Stimulated activated CD8-positive, alpha-beta memory T cell treated with anti-CD3 and anti-CD28 coated beads, Interleukin-15, amount 100 ng/mL, for 48 hours (primary cell): ENCODE measurements around the gene CAMTA1.

Experiments
- DNase-seq, 2 donors: peaks; one replicate each; pipeline ENCODE4 v3.0.0-alpha.2; 2020; ENCODE audit warnings: low read depth in 2 of 2

The CAMTA1 gene

DNA sequence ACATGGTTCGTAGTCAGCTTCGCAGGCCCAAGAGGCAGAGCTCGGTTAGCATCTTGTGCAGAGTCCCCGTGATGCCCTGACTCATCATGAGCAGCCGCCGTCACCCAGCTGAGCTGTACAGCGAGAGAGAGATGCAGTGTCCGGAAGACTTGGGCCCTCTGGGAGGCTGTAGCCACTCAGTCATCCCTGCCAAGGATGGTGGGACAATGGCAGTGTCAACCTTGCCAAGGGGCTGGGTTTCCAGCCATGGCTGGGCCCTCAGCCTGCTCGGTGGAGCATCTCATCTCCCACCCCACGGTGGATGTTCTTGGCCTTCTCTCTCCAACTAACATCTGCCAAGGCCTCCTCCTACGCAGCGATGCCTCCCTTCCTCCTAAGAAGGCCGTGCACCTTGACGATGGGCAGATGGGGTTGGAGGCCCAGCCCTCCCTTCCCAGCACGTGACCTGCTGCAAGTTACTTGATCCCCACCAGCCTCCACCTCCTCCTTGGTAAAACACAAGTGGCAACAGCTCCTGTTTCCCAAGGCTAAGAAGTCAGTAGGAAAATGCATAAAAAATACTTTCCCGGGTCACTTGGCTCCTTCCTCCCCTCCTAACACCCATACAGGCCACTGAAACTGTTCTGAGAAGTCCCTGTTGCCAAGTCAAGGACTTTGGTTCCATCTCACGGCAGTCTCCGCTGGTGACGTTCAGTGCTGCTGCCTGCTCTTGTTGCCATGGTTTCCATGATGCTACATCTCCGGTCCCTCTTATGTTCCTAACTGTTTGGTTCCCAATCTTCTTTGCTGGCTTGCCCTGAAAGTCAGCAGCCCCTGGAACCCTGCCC is 601.2 kb downstream of the CAMTA1 start:
- no peak for DNase-seq

DNA sequence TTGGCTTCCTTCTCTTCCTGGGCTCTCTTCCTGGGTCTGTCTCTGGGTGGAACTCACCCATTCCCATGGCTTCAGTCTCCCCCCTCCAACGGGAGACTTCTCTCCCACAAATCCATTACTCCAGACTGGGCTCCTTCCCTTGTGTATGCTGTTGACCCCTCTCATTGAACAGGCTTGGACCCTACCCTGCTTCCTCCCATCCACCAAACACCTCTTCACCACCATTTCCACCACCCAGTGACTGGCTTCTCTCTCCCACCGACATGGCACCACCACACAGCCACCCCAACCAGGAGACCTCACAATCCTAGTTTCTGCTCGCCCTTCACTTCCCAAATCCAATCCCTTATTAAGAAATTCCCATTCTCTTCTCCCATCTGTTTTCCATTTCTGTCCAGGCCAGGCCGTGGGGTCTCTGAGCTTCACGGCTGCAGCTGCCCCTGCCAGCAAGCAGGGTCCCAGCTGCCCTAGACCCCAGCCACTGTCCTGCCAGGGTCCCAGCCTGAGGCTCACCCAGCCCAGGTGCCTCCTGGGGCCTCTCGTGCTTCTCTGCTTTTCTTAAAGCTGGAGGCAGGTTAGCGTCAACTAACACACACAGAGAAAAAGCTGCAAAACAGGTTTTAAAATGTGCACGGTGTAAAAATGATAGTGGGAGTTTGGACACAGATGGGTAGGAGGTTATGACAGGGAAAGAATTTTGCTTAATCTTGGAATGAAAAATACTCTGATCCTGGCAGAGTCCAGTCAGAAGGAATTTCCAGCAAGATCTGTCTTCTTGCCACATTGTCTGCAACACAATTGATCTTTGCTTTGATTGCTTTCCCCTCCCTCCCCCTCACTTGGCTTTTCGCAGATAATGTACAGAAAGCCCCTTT is 602.0 kb downstream of the CAMTA1 start:
- DNase-seq, result no peak

DNA sequence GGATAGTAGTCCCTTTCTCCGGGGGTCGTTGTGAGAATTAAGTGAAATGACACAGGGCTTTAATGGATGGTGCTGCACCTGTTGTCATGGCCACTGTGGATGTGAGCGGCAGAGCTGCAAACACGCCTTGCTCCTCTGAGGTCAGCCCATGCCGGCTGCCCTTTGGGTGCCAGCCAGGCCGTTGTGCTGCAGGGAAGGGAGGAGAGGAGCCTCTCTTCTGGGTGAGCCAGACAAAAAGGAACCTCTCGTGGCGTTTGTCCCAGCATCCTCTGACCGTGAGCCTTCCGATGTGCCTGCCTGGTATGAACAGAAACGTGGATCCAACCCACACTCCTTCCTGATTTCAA is 602.9 kb downstream of the CAMTA1 start:
- DNase-seq, result no peak

DNA sequence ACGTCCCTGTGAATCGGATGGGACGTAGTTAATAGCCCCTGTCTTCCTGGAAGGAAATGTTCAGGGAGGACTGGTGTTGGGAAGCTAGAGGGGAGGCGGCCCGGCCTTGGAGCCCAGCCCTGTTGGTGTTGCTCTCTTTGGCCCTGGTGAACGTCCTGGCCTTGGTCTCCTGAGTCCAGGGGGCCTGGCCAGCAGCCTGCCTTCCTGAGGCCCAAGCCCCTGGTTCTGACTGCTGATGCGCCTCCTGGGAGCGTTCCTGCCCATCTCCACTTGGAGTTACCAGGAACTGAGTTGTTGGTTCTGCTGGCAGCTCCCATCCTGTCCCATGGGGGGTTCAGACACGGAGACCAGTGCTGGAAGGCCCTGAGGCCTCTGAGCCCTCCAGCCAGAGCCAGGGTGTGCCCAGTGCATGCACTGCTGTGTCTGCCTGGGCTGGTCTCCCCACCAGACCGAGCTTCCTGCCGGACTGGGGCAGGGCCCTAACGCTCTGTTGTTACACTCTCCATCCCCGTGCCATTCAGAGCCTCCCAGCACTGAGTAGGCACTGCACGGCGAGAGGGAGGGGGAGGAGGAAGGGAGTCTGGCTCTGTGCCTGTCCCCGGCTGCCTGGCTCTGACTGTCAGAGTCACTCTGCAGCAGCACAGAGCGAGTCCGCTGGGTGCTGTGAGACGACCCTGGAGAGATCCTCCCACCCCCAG is 603.4 kb downstream of the CAMTA1 start:
- DNase-seq, result no peak

DNA sequence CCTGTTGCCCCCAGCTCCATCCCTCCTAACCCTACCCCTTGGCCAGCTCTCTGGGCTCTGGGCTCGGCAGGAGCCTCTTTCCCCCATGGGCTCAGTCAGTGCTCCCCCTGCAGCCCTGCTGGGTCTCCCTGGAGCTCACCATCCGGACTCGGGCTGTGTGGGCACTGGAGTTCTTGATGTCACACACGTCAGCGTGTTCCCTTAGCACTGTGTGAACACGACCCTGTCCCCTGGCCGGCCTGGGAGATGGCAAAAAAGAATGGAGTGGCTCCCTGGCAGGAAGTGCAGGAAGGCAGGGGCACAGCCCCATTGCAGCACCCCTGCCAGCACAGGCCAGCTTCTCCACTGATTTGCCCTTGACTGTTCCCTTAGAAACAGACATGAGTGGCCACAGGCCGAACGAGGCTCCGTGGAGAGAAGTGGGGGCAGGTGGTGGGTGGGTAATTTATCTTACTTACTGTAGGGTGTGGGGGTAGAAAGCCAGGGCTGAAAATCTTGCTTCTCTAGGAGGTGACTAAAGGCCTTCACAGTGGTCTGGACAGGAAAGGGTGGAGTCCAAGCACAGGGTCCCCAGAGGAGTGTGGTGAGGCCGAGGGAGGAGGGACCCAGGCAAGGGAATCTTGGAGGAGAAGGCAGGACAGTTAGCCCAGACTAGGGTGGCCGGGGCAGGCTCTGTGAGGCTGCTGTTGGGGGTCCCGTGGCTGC is 604.1 kb downstream of the CAMTA1 start:
- DNase-seq, result no peak

DNA sequence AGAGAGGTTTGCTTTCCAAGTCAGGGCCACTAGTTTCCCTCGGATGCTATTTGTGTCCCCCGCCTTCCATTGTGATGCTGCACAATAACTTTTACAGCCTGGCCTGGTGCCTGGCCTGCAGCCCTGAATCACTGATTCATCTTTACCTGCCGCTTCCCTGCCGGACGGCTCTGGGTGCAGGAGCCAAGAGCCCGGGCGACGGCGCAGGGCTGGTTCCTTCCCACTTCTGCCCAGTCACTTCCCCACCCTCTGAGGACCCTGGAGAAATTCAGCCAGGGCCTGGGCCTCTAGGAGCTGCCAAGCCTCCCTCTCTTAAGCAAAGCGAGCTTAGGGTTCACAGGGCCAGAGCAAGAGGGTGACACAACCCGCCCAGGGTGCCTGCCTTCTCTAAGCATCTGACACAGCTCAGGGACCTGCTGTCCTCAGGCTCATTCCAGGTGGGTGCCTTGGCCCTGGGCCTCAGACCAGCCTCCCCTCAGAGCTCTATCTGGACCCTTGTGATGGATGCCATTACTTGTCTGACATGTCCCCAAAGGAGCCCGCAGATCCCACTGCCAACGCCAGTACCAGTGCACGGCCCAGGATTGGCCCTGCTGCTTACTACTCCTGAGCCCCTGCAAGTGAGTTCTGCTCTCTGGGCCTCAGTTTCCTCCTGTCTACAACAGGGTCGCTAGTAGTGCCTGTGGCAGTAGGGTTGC is 604.8 kb downstream of the CAMTA1 start:
- DNase-seq, result no peak

DNA sequence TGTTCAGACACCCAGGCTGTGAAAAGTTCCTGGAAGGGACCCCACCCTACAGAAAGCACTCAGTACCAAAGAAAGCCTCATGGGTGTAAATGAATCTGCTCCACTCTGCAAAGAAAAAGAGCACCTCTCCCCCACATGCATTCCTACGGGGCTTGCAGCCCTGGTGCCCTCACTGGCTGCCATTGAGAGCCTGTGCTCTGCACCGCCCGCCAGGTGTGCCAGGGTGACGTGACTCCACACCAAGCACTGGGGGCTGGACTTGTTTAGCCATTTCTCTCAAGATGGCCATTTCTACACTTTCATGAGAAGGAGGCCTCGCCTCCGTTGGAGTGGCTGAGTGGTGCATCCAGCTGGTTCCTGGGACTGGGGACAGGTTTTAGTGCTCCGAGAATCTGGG is 605.3 kb downstream of the CAMTA1 start:
- DNase-seq, result no peak

DNA sequence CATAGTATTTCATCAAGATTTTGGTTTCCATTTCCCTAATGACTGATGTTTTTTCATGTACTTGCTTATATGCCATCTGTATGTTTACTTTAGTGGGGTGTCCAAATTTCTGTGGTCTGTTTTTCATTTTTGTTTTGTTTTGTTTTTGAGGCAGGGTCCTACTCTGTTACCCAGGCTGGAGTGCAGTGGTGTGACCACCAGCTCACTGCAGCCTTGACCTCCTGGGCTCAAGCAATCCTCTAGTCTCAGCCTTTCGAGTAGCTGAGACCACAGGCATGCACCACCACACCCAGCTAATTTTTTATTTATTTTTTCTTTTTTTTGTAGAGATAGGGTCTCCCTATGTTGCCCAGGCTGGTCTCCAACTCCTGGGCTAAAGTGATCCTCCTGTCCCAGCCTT is 607.9 kb downstream of the CAMTA1 start:
- DNase-seq, result no peak

DNA sequence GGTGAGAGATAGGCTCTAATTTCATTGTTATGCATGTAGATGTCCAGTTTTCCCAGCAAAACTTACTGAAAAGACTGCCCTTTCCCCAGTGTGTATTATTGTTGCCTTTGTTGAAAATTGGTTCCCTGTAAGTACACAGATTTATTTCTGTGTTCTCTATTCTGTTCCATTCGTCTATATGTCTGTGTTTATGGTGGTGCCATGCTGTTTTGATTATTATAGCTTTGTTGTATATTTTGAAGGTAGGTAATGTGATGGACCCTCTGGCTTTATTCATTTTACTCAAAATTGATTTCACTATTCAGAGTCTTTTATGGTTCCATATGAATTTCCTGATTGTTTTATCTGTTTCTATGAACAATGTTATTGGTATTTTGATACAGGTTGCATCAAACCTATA is 610.0 kb downstream of the CAMTA1 start:
- no peak for DNase-seq

DNA sequence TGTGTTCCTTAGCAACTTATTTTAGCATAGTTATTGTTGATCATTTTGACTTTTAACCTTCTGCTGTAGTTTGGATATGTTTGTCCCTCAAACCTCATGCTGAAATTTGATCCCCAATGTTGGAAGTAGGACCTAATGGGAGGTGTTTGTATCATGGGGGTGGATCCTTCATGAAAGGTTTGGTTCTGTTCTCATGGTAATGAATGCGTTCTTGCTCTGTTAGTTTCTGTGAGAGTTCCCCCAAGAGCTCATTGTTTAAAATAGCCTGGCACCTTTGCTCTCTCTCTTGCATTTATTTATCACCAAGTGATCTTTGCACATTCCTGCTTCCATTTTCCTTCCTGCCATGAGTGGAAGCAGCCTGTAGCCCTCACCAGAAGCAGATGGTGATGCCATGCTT is 613.7 kb downstream of the CAMTA1 start:
- DNase-seq, result no peak

DNA sequence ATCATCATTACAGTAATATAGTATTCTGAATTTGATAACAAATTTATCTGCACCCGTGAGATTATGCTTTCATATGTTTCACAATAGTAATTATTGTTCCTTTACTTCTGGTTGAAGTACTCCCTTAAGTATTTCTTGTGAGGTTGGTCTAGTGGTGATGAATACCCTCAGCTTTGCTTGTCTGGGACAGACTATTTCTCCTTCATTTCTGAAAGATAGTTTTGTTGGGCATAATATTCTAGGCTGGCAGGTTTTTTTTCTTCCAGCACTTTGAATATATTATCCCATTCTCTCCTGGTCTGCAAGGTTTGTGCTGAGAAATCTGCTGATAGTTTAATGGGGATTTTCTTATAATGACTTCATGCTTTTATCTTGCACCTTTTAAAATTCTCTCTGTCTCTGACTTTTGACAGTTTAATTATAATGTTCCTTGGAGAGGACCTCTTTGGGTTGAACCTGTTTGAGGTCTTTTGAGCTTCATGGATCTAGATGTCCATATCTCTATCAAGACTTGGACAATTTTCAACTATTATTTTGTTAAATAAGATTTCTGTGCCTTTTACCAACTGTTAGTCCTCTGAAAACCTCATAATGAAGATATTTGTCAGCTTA is 614.4 kb downstream of the CAMTA1 start:
- DNase-seq, result no peak

DNA sequence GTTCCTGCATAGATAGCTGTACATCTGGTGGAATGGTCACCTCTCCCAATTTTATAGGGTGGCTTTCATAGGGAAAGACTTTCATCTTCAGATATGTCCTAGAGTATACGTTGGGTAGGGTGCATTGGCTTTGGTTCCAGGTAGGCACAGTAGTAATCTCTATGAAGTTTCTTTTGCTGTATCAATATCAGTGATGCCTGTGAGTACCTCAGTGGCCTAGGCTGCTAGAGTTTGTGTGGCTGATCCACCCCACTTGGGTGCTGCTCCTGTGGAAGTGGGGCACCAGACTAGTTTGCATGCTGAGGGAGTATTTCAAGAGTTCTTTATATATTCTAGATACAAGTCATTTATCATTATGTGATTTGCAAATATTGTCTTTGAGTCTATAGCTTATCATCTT is 615.3 kb downstream of the CAMTA1 start:
- no peak for DNase-seq

DNA sequence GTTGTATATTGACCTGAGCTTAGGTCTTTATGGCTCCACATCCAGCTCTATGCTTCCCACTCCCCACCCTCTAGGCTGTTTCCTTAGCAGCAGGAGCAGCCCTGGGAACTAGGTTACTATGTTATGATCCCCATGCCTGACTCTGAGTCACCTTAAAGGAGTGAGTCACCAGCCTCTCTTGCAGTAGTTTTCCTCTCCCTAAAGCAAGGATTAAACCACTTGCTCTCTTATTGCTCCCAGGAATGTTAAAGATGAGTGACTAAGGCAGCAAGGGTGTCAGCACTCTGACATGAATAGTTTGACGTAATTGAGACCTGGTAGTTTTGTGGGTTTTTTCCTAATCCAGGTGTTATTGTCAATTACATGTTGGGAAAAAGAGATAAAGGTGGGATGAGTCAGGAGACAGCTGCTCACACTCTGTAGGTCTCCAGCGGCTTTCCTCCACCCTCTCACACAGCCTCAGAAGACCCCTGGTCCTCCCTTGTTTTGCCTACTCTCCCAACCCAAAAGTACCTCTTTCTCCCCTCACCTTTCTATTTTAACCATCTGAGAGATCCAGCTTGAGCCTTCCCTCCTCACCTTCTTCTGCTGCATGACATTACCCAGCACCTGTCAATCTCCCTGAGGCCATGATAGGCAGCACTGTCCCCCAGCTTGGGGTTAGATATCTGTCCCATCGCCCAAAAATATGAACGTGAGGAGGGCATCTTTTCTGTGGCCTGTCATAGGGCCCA is 616.7 kb downstream of the CAMTA1 start:
- no peak for DNase-seq

DNA sequence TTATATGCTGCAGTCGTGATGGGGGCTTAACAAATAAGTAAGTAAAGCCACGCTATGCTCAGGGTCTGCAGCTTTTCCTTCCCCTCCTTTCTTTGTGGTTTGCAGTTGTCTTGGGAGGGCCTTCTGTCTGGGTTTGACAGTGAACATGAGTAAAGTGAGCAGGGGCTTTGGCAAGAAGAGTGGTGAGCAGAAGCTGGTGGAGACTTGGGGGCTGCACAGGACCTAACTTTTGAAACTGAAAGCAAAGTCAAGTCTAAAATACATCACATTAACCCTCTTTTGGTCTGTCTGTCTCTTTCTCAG is 617.2 kb downstream of the CAMTA1 start:
- no peak for DNase-seq

DNA sequence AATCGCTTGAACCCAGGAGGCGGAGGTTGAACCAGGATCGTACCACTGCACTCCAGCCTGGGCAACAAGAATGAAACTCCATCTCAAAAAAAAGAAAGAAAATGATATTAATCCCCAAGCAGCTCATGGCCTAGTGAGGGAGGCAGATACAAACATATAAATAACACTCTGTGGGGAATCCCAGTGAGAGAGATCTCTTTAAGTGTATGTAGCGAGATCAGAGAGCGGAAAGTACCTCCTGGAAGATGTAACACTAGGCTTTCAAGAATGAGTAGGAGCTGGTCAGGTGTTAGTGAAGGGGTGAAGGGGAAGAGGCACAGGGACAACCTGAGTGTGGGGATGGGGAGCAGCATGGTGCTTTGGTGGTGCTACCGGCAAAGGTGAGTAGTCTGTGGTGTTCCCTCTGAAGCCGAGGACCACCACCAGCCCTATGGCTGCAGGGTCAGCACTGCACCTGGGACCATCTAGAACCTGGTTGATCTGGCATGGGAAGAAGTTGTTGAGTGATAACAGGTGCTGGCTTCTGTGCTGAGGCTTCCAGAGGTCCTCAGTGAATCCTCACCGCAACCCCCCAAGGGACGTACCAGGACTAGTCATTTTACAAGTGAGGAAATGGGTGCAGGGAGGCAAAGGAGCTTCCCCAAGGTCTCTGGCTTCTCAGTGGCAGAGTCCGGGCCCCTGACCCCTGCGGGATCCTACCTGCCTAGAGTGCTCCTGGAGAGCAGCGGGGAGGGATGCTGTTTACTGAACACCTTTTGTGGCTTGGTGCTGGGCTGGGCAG is 618.2 kb downstream of the CAMTA1 start:
- no peak for DNase-seq

DNA sequence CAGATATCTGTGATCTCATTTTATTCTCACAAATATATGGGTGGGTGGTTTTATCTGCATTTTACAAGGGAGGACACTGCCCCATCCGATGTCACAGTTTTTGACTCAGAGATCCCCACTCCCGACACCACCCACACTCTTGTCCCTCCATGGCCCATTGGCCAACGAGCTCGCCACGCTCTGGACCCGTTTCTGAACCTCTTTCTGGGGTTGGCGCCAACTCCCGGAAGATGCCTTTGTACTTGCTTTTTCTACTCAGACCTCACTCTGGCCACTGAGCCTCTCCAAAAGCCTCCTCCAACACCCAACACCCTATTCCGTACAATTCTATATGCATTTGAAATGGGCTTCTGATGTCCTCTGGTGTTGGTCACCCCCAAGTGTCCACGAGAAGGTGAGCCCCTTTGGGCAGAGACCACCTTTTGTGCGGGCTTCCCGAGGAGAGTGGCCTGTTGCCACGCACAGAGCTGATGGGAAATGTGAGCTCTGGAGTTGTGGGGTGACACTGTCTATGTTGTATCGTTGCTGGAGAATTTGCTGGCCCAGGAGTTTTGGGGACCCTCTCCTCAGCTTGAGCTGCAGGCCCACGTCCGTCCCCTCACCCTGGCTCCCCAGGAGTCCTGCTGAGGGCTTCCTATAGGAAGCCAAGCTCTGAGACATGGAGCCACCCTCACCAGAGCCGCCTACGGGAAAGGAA is 618.9 kb downstream of the CAMTA1 start:
- no peak for DNase-seq

DNA sequence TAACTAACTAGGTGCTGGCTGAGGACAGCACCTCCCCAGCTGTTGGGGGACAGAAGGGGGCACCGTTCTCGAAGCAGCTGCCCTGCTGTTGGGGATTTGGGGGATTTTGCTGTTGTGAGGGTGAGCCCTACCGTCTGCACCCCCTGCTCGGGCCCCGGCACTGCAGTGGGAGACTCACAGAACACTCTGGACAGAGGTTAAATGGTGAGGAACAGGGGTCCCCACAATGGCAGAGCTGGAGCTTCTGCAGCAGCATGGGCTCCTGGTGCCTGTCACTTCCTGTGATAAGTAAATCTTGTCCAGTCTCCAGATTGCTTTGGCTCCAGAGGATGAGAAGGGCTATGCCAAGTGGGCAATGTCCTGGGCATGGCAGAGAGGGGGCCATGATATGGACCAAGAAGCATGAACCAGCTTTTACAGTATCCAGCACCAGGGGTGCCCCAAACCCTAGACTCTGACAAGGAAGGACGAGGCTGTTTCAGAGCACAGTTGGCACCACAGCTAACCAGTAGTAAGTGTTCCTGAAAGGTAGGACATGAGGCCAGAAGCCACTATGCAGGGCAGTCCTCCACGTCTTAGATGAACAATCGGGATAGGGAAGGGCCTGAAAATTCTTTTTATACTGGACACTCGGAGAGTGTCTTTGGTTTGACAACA is 620.7 kb downstream of the CAMTA1 start:
- DNase-seq, result no peak
